K562 (cell line): ENCODE measurements around the gene AGAP3. TPM values are rescaled to one million over a fixed set of nuclear protein-coding genes. Genes with fewer than 3 reads are reported as not detected.
A peak's percentile ranks its signal among the peaks of the same experiment; 100 is the strongest.

Experiments
- ATAC-seq: fragments of 200-7000 bp; cut with Tn5 transposase; 3 replicates; pipeline ENCODE4 v1.9.1; 2020; ENCODE audit warnings: moderate library complexity
- BruUV-seq: library from RNA; stranded (reverse); fragments of 400-500 nt; replicated peaks from 2 replicates; lab custom pipeline; 2021; lab: Mats Ljungman, UMichigan
- CTCF ChIA-PET: fragments of 300-600 bp; formaldehyde crosslinking; extraction: SDS; loops from one replicate; lab custom pipeline; 2021; ENCODE audit warnings: low intra/inter-chr PET ratio; lab: Yijun Ruan, JAX
- POLR2A ChIA-PET: fragments of 300-600, 350-650 bp; sonication (Branson Sonifier 250); formaldehyde crosslinking; extraction: SDS; loops from one replicate; lab custom pipeline; 2021; ENCODE audit warnings: antibody characterized with exemption, inconsistent platforms; lab: Yijun Ruan, JAX
- DNase-seq, 4 experiments: peaks; one replicate each; pipeline versions ENCODE4 v3.0.0 to v3.0.0-alpha.2; 2011 to 2018; ENCODE audit warnings: low spot score in 3 of 4, mixed read lengths in 3 of 4; ENCODE audit errors: extremely low read depth in 1 of 4
- FAIRE-seq: peaks from 2 replicates; lab custom pipeline; 2011; peaks lifted over from hg19 to GRCh38; lab: Jason Lieb, UNC
- H2AFZ ChIP-seq: 2 replicates; pipeline ENCODE4 v1.6.0; 2011; ENCODE audit warnings: low read depth, low read length, control low read depth, inconsistent platforms
- H3K27ac ChIP-seq: fragments of 200-600 bp; 3 replicates; pipeline ENCODE4 v1.8.0; 2011; ENCODE audit warnings: low read depth, mild to moderate bottlenecking, control low read depth, inconsistent platforms, low read length, moderate library complexity, mixed read lengths; ENCODE audit errors: extremely low read depth
- H3K27me3 ChIP-seq, 2 experiments: fragments of 300-600 bp in 1 of 2; 2 replicates in 1 of 2; 3 replicates in 1 of 2; pipeline versions ENCODE4 v1.6.0 to v1.8.0; 2011; ENCODE audit warnings: inconsistent platforms in 2 of 2, low read length in 2 of 2, mild to moderate bottlenecking in 1 of 2, mixed read lengths in 1 of 2, moderate library complexity in 1 of 2; ENCODE audit not compliant: control insufficient read depth in 2 of 2, insufficient read depth in 2 of 2
- H3K36me3 ChIP-seq: fragments of 300-600 bp; 3 replicates; pipeline ENCODE4 v1.8.0; 2011; ENCODE audit warnings: mild to moderate bottlenecking, low read length, inconsistent platforms; ENCODE audit not compliant: control insufficient read depth, insufficient read depth
- H3K4me1 ChIP-seq, 2 experiments: fragments of 200-600 bp in 1 of 2; replicated peaks in 1 of 2; 2 replicates in 1 of 2; 3 replicates in 1 of 2; pipeline versions ENCODE4 v1.5.1 to v1.8.0; 2011; ENCODE audit warnings: inconsistent platforms in 2 of 2, low read length in 2 of 2, mild to moderate bottlenecking in 1 of 2, mixed read lengths in 1 of 2, moderate library complexity in 1 of 2; ENCODE audit not compliant: control insufficient read depth in 2 of 2, insufficient read depth in 2 of 2
- H3K4me2 ChIP-seq: 2 replicates; pipeline ENCODE4 v1.6.1; 2011; ENCODE audit warnings: low read length, control low read depth, inconsistent platforms, mixed read lengths; ENCODE audit not compliant: insufficient read depth
- H3K4me3 ChIP-seq: fragments of 200-600 bp; sonication (generic), shearing (Covaris generic); 2 replicates; pipeline ENCODE4 v1.5.1; 2016; ENCODE audit warnings: control low read depth, inconsistent platforms
- H3K79me2 ChIP-seq: fragments of 200-600 bp; 3 replicates; pipeline ENCODE4 v1.8.0; 2011; ENCODE audit warnings: low read length, inconsistent platforms; ENCODE audit not compliant: control insufficient read depth, insufficient read depth
- H3K9ac ChIP-seq, 2 experiments: 2 replicates each; pipeline versions ENCODE4 v1.6.0 to v1.6.1; 2011; ENCODE audit warnings: low read depth in 2 of 2, low read length in 2 of 2, control low read depth in 1 of 2, inconsistent platforms in 1 of 2, mild to moderate bottlenecking in 1 of 2, mixed read lengths in 1 of 2; ENCODE audit not compliant: insufficient read depth in 1 of 2
- H3K9me1 ChIP-seq: one replicate; pipeline ENCODE4 v1.6.0; 2011; ENCODE audit warnings: inconsistent platforms, mild to moderate bottlenecking, low read length, moderate library complexity; ENCODE audit not compliant: control insufficient read depth, insufficient read depth
- H3K9me3 ChIP-seq: replicated peaks from 2 replicates; pipeline ENCODE4 v1.5.1; 2011; ENCODE audit warnings: low read depth, low read length, inconsistent platforms; ENCODE audit not compliant: control insufficient read depth, insufficient read depth
- H4K20me1 ChIP-seq: replicated peaks from 2 replicates; pipeline ENCODE4 v1.6.1; 2011; ENCODE audit warnings: low read length, inconsistent platforms, mixed read lengths; ENCODE audit not compliant: control insufficient read depth, insufficient read depth
- ATF1 ChIP-seq, 2 experiments: fragments of 450-650 bp in 1 of 2; IDR thresholded peaks; 2 replicates each; pipeline ENCODE4 v1.6.1; 2016; ENCODE audit warnings: missing compliant biosample characterization in 1 of 2, missing genetic modification characterization in 1 of 2
- C11orf30 ChIP-seq: fragments of 450-650 bp; IDR thresholded peaks from 2 replicates; pipeline ENCODE4 v1.6.1; 2016; ENCODE audit warnings: low read depth, mild to moderate bottlenecking
- ELF4 ChIP-seq: fragments of 450-650 bp; formaldehyde crosslinking; IDR thresholded peaks from 2 replicates; pipeline ENCODE4 v1.4.0; 2022; ENCODE audit warnings: missing genetic modification characterization
- LCOR ChIP-seq: sonication (generic); formaldehyde crosslinking; IDR thresholded peaks from 2 replicates; pipeline ENCODE4 v1.8.0; 2022; ENCODE audit warnings: mild to moderate bottlenecking, missing genetic modification reagents
- MEF2D ChIP-seq: conservative IDR thresholded peaks from 2 replicates; pipeline ENCODE4 v1.6.1; 2016; ENCODE audit warnings: low read depth, missing genetic modification characterization, missing compliant biosample characterization
- MYNN ChIP-seq, 2 experiments: sonication (generic); formaldehyde crosslinking in 1 of 2; IDR thresholded peaks; 2 replicates each; pipeline versions ENCODE4 v1.5.0 to v1.6.1; 2016 to 2020; ENCODE audit warnings: antibody characterized with exemption in 1 of 2, missing genetic modification reagents in 1 of 2
- NR2F6 ChIP-seq: fragments of 450-650 bp; formaldehyde crosslinking; IDR thresholded peaks from 2 replicates; pipeline ENCODE4 v1.4.0; 2020; ENCODE audit warnings: mild to moderate bottlenecking
- RBM15 ChIP-seq: fragments of 200-400 bp; formaldehyde crosslinking; IDR thresholded peaks from 2 replicates; pipeline ENCODE4 v1.6.1; 2018; ENCODE audit warnings: mild to moderate bottlenecking, low read length, moderate library complexity; ENCODE audit not compliant: insufficient read depth
- SP1 ChIP-seq: sonication (generic); formaldehyde crosslinking; IDR thresholded peaks from 2 replicates; pipeline ENCODE4 v1.8.1; 2022; ENCODE audit warnings: mild to moderate bottlenecking, missing genetic modification reagents
- SREBF1 ChIP-seq: fragments of 150-350 bp; IDR thresholded peaks from 2 replicates; pipeline ENCODE4 v1.6.1; 2014; ENCODE audit warnings: antibody characterized with exemption, low read depth, low read length, borderline replicate concordance
- TAL1 ChIP-seq: fragments of 450-650 bp; IDR thresholded peaks from 2 replicates; pipeline ENCODE4 v1.6.1; 2016; ENCODE audit warnings: mild to moderate bottlenecking
- TCFL5 ChIP-seq: fragments of 250-450 bp; sonication (Bioruptor Pico); conservative IDR thresholded peaks from 2 replicates; pipeline ENCODE4 v1.6.1; 2021; ENCODE audit warnings: mild to moderate bottlenecking, moderate library complexity, matching md5 sums
- ZNF311 ChIP-seq: fragments of 250-450 bp; sonication (Bioruptor Pico); IDR thresholded peaks from 2 replicates; pipeline ENCODE4 v1.4.0; 2020; ENCODE audit warnings: mild to moderate bottlenecking, moderate library complexity
- ZNF780A ChIP-seq: fragments of 250-450 bp; sonication (Bioruptor Pico); IDR thresholded peaks from 2 replicates; pipeline ENCODE4 v1.5.0; 2021; ENCODE audit warnings: mild to moderate bottlenecking
- WGBS: fragments of 100-300 bp; shearing (Covaris generic); methylation state at CpG from one replicate; pipeline ENCODE4 v1.1.6; 2016; ENCODE audit warnings: low coverage, mixed read lengths; ENCODE audit not compliant: insufficient coverage; ENCODE audit errors: missing lambda C conversion rate; 5-methylcytosine and 5-hydroxymethylcytosine counted together
- in situ Hi-C: fragments of 300-500 bp; cut with MboI; formaldehyde crosslinking; loops from 4 replicates; pipeline ENCODE4 v1.15.0; 2018; ENCODE audit warnings: inconsistent platforms, mixed read lengths
- intact Hi-C: fragments of 100-400 bp; cut with micrococcal nuclease; formaldehyde crosslinking; loops from 2 replicates; pipeline ENCODE4 v1.14.2; 2022
- polyA plus RNA-seq, 8 experiments: library from polyadenylated mRNA; depleted of rRNA in 4 of 8; stranded (reverse) in 5 of 8; unstranded in 3 of 8; fragments of >200 nt; fragmentation: Nextera tagmentation in 2 of 8; fragmentation: Illumina TruSeq in 1 of 8; extraction: Ambion mirVana in 2 of 8; extraction: Trizol in 1 of 8; gene quantifications; 2 replicates each; pipeline versions ENCODE4 v1.2.1 to v1.2.3, GENCODE V29; 2011 to 2014; ENCODE audit warnings: inconsistent platforms in 1 of 8, missing spikeins in 1 of 8
- total RNA-seq, 7 experiments: library from RNA; depleted of rRNA in 6 of 7; stranded (reverse); fragments of >200 nt in 6 of 7; fragmentation: Illumina TruSeq in 2 of 7; extraction: Trizol in 2 of 7; gene quantifications; 2 replicates each; pipeline versions ENCODE4 v1.2.1 to v1.2.3, GENCODE V29; 2011 to 2021; ENCODE audit warnings: low replicate concordance in 1 of 7
- TF ChIP-seq, protein P1 (sequence below): fragments of 450-650 bp; formaldehyde crosslinking; IDR thresholded peaks from 2 replicates; pipeline ENCODE4 v1.4.0; 2020; ENCODE audit warnings: mild to moderate bottlenecking, mixed read lengths
- TF ChIP-seq, protein P2 (sequence below): fragments of 450-650 bp; formaldehyde crosslinking; IDR thresholded peaks from 2 replicates; pipeline ENCODE4 v1.4.0; 2022; ENCODE audit warnings: mild to moderate bottlenecking, moderate library complexity
- TF ChIP-seq, protein P3 (sequence below): fragments of 450-650 bp; formaldehyde crosslinking; IDR thresholded peaks from 2 replicates; pipeline ENCODE4 v1.4.0; 2020; ENCODE audit warnings: mild to moderate bottlenecking, moderate library complexity

The AGAP3 gene
- total and polyA plus RNA-seq, 9 of the 15 experiments (the other 6 are each of a cell fraction or from before 2014, with no cell fraction given) = 3.4 to 208 (median 62.2) TPM

DNA sequence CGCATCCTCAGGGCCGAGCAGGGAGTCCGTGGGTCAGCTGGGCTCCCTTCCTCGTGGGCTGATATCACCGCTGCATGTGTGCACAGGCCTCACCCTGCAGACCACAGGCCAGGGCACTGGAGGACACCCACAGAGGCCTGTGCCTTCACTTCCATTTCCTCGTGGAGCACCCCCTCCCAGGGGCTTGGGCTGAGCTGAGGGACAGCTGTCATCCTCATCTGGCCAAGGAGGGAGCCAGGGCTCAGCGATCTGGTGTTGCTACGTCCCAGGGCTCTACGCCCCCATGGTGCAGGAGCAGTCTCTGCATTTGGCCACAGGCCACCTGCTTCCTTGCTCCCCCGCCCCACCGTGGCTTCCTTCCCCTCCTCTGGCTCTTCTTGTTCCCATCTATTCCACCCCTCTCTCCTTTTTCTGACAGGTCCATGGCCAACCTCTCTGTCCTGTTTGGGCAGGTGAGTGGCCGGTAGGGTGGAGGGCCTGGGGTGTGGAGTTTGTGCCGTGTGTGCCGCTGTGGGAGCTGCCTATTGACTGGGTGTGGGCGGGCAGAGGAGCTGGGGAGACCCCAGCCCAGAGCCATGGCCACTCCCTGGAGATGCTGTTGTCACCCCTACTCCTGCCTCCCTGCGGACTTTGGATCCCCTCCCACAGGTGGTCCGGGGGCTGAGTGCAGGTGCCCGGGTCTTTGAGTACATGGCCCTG lies 46.3 kb upstream of the AGAP3 start:
- in situ Hi-C loops (no loop called here), intact Hi-C loops (loop anchor here (1.0 kb wide), 3 partner anchors 12 to 32 kb away; partner anchors contain the start of gene ABCB8)
- Histone ChIP-seq H3K36me3 (peaks cover 41% of the 10 kb centered on the region; the same call in 2 of the 3 replicates), H3K4me3 (no peak overlapping the region; the same call in 1 of the 2 replicates), H3K4me1 (peaks cover 24 to 69% of the 10 kb centered on the region in 2 experiments), H3K9me3 (no peaks in the 10 kb centered on the region), H3K27ac (peak overlapping the region; percentile 32; the same call in 2 of the 3 replicates), H2AFZ (no peak overlapping the region), H4K20me1 (peaks cover 10% of the 10 kb centered on the region), H3K9me1 (peaks cover 13% of the 10 kb centered on the region), H3K9ac (peak overlapping the region; percentile 18 to 57; a peak in 3 of 4 replicates), H3K79me2 (no peaks in the 10 kb centered on the region), H3K27me3 (no peaks in the 10 kb centered on the region), H3K4me2 (peak overlapping the region; percentile 74)
- DNase-seq (peak; percentile 55 to 80 (median 66)), ATAC-seq (peak; percentile 45), FAIRE-seq (no peak)
- POLR2A ChIA-PET = interaction anchor here (1.1 to 3.8 kb wide), 5 partner anchors 9 to 41 kb away, joined by 3 to 23 read pairs (median 7); partner anchors contain the start of genes ABCB8, ASIC3, FASTK and SLC4A2
- WGBS = 20% methylated on average over 18 of the region's 18 CpGs
- CTCF ChIA-PET = no interaction called here
- no TSS peak for BruUV-seq
- TF ChIP-seq C11orf30 (no peak), ATF1 (CRISPR knock-in tag; IDR thresholded peaks at IDR 0.05) (no peak), ATF1 (tag; IDR thresholded peaks at IDR 0.05) (no peak; the same call in 1 of the 2 replicates), RBM15 (no peak), TCFL5 (CRISPR knock-in tag) (no peak), TAL1 (no peak), NR2F6 (CRISPR knock-in tag) (no peak), ZNF311 (CRISPR knock-in tag) (no peak), MYNN (IDR thresholded peaks at IDR 0.05) (no peak), MYNN (CRISPR knock-in tag; IDR thresholded peaks at IDR 0.05) (no peak), ELF4 (no peak), LCOR (no peak), SREBF1 (no peak), MEF2D (tag) (no peak), ZNF780A (CRISPR knock-in tag) (no peak), SP1 (CRISPR knock-in tag) (no peak; the same call in 1 of the 2 replicates)
- TF ChIP-seq, protein P1, sequence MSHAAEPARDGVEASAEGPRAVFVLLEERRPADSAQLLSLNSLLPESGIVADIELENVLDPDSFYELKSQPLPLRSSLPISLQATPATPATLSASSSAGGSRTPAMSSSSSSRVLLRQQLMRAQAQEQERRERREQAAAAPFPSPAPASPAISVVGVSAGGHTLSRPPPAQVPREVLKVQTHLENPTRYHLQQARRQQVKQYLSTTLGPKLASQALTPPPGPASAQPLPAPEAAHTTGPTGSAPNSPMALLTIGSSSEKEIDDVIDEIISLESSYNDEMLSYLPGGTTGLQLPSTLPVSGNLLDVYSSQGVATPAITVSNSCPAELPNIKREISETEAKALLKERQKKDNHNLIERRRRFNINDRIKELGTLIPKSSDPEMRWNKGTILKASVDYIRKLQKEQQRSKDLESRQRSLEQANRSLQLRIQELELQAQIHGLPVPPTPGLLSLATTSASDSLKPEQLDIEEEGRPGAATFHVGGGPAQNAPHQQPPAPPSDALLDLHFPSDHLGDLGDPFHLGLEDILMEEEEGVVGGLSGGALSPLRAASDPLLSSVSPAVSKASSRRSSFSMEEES (CRISPR knock-in tag) = no peak
- TF ChIP-seq, protein P2, sequence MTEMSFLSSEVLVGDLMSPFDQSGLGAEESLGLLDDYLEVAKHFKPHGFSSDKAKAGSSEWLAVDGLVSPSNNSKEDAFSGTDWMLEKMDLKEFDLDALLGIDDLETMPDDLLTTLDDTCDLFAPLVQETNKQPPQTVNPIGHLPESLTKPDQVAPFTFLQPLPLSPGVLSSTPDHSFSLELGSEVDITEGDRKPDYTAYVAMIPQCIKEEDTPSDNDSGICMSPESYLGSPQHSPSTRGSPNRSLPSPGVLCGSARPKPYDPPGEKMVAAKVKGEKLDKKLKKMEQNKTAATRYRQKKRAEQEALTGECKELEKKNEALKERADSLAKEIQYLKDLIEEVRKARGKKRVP (CRISPR knock-in tag) = no peak
- TF ChIP-seq, protein P3, sequence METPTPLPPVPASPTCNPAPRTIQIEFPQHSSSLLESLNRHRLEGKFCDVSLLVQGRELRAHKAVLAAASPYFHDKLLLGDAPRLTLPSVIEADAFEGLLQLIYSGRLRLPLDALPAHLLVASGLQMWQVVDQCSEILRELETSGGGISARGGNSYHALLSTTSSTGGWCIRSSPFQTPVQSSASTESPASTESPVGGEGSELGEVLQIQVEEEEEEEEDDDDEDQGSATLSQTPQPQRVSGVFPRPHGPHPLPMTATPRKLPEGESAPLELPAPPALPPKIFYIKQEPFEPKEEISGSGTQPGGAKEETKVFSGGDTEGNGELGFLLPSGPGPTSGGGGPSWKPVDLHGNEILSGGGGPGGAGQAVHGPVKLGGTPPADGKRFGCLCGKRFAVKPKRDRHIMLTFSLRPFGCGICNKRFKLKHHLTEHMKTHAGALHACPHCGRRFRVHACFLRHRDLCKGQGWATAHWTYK (CRISPR knock-in tag) = no peak
